ENCODE data around the gene SLC2A6. TPM values are rescaled to one million over a fixed set of nuclear protein-coding genes. Genes with fewer than 3 reads are reported as not detected.
"Not testable (repeated sequence)": the region's sequence is repeated elsewhere in the genome, so short reads cannot be mapped to it uniquely, and the experiment has no call there.

SLC2A6 gene
- total RNA-seq, 1 donor from 2014 or later, result 0.80 TPM

- peak; percentile 87 for ATAC-seq
Measured at GRCh38 chr9:133459476-133460404, 19.2 kb downstream of the SLC2A6 start, which contains the start of gene CACFD1. Gene CACFD1, plus strand, starts transcription at chr9:133459978. Its CDS starts 89 bp downstream, at chr9:133460067.

- ATAC-seq, result no peak
Measured at GRCh38 chr9:133458643-133459312, 20.1 kb downstream of the SLC2A6 start.

DNA sequence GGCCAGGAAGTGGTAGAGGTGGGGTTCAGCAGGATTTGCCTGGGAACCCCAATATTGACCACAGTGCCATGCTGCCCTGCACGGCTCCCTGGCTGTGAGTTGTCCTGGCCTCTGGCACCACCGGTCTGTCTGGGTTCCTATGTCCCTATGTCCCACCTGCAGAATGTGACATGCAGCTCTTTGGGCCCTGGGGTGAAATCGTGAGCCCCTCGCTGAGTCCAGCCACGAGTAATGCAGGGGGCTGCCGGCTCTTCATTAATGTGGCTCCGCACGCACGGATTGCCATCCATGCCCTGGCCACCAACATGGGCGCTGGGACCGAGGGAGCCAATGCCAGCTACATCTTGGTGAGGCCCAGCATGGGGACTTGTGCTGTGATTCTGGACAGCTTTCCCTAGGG, 21.2 kb downstream of the SLC2A6 start:
- no peak for ATAC-seq

DNA sequence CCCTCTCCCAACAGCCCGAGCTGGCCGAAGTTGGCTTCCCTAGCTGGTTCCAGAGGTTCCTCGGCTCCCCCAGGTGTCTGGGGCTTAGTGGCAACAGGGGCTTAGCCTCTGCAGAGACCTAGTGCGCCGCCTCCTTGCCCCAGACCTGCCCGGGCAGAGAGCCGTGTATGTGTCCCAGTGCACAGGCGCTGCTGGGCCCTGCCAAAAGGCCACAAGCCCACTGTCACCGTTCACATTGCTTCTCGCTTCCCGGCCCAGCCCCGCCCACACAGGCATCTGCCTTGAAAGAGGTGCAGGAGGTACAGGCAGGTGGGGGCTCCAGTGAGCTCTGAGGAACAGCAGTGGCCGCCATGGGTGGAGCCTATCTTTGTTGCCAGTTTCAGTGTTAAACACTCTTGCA, 21.7 kb downstream of the SLC2A6 start:
- no peak for ATAC-seq

DNA sequence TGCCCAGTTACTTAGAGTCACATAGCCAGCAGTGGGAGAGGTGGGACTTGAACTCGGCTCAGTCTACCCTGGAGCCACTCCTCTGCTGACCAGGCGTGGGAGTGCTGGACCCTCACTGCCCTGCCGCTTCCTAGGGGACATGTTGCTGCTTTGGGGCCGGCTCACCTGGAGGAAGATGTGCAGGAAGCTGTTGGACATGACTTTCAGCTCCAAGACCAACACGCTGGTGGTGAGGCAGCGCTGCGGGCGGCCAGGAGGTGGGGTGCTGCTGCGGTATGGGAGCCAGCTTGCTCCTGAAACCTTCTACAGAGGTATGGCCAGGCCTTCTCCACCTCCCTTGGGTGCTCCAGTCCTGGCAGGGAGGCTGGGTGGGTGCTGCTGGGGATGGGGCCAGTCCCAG, 22.5 kb downstream of the SLC2A6 start:
- no peak for ATAC-seq

DNA sequence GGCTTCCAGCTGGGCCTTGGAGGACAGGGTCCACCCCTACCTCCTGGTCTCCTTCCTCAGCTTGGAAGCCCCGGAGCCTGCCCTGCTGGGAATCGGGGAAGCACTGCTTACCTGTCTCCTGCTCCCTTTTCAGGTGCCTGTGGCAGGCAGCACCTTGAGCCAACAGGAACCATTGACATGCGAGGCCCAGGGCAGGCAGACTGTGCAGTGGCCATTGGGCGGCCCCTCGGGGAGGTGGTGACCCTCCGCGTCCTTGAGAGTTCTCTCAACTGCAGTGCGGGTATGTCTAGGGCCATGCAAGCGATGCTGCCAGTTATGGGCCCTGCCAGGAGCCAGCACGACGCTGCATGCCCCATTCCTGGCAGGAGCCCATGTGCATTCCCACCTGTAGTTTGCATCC, 23.0 kb downstream of the SLC2A6 start:
- ATAC-seq, result no peak

- no peak for ATAC-seq
Measured at GRCh38 chr9:133454943-133455673, 23.8 kb downstream of the SLC2A6 start.

GRCh38 chr9:133454325-133454724, 24.6 kb downstream of the SLC2A6 start:
- ATAC-seq, result no peak

DNA sequence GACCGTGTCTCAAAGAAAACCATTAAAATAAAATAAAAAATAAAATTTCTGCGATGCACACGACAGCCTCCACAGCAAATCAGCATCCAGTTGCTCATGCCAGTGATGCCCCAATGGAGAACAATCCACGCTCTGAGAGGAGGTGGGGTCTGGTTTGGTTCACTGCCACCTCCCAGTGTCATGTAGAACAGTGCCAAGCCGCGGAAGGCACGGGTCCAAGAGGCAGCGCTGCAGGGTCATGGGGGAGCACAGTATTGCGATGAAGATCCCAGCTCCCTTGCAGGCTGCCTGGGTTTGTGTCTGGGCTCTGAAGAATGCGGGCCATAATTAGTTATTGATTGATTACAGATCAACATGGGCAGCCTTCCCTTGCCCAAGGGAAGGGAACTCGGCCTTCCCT, 25.2 kb downstream of the SLC2A6 start:
- no peak for ATAC-seq

DNA sequence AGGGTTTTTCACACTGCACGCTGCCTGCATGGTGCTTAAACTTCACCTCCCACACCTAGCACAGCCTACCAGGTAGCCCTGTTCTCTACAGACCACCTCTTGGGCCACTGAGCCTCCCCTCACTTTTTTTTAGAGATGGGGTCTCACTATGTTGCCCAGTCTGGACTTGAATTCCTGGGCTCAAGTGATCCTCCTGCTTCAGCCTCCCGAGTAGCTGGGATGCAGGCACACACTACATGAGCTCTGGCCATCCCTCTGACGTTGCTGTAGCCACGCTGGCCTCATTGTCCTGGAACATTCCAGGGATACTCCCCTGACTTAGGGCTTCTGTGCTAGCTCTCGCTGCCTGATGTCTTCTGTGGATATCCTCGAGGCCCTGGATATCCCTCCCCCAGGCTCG, 26.3 kb downstream of the SLC2A6 start:
- ATAC-seq, result no peak

DNA sequence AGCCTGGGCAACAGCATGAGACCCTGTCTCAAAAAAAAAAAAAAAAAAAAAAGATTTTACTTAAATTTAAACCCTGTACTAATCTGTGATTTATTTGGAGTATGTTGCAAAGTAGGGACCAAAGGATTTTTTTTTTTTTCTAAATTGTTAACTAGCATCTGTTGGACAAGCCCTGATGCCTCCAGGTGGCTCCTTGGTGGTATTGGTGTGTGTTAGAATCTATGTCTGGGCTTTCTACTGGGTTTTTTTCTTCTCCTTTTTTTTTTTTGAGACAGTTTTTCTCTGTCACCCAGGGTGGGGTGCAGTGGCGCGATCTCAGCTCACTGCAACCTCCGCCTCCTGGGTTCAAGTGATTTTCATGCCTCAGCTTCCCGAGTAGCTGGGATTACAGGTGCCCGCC, 27.0 kb downstream of the SLC2A6 start:
- not testable (repeated sequence) for ATAC-seq

- peak; percentile 90 for ATAC-seq
Measured at GRCh38 chr9:133449760-133450159, 29.1 kb downstream of the SLC2A6 start.

DNA sequence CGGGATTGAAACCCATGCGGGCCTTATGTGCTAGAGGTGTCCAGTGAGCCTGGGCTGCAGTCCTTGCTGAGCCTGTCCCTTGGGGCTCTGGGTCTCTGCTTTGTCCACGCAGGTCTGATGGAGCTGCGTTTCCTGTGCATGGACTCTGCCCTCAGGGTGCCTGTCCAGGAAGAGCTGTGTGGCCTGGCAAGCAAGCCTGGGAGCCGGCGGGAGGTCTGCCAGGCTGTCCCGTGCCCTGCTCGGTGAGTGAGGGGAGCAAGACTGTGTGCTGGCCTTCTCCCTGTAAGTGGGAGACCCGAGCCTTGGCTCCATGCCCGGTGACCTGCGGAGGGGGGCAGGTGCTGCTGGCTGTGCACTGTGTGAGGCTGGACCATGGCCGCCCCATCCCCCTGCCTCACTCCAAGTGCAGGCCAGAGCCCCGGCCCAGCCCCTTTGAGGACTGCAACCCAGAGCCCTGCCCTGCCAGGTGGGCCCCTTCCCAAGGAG, 30.4 kb downstream of the SLC2A6 start:
- peak; percentile 4 for ATAC-seq

DNA sequence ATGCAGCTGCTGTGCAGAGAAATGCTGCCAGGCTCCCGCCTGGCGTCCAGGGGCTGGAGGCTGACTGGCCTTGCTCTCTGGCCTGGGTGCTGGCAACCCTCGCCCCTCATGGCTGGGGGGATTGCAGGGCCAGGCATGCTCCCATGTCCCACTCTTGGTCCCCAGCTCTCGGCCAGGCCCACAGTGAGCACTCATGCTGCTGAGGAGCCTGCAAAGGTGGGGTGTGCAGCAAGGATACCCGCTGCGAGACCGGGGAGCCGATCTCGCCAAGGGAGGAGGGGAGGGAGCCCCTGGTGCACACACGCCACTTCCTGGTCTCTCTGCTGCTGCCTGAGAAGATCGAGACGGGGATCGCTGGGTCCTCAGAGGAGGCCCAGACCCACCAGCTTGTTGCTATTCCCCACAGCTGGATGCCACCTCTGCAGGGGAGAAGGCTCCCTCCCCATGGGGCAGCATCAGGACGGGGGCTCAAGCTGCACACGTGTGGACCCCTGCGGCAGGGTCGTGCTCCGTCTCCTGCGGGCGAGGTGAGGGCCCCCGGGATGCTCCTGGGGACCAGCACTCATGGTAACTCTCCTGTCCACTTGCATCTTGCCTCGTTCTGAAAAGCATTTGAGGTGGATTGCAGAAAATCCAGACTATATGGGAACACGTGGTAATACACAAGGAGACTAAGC, 33.5 kb downstream of the SLC2A6 start:
- no peak for ATAC-seq

DNA sequence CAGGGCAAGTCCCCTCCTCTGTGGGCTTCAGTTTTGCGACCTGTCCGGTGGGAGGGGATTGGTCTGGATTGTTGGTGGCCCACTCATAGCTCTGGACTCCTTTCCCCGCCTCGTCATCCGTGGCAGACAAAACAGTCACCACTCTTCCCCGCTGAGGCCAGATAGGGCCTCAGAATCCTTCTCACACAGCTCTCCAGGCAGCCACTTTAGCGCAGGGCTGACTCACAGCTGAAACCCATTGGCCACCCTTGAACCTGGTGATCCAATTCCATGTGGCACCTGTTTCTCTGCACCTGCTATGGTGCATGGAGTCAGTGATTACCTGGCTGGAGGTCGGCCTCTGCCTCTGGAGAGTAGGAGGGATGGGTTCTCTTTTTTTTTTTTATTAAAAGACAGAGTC, 34.9 kb downstream of the SLC2A6 start:
- no peak for ATAC-seq

GRCh38 chr9:133443248-133443647, 35.7 kb downstream of the SLC2A6 start:
- ATAC-seq, result no peak

GRCh38 chr9:133441571-133441970, 37.3 kb downstream of the SLC2A6 start:
- ATAC-seq, result no peak

DNA sequence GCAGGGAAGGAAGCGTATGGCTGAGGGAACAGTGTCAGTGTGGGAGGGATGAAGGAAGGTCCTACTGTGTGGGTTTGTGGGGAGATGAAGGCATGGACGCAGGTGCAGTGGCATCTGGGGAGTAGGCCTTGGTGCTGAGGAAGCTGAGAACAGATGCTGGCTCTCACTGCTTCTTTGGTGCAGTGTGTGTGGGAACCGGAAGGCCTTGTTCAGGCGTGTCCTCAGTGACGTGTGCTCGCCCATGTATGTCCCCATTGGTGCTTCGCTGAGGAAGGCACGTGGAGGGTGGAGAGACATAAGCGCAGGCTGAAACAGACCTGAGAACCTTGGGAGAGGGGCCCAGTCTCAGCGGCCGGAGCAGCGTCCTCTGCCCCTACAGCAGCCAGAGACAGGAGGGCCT, 38.0 kb downstream of the SLC2A6 start:
- peak; percentile 66 for ATAC-seq

- no peak for ATAC-seq
Measured at GRCh38 chr9:133439337-133439736, 39.6 kb downstream of the SLC2A6 start.

DNA sequence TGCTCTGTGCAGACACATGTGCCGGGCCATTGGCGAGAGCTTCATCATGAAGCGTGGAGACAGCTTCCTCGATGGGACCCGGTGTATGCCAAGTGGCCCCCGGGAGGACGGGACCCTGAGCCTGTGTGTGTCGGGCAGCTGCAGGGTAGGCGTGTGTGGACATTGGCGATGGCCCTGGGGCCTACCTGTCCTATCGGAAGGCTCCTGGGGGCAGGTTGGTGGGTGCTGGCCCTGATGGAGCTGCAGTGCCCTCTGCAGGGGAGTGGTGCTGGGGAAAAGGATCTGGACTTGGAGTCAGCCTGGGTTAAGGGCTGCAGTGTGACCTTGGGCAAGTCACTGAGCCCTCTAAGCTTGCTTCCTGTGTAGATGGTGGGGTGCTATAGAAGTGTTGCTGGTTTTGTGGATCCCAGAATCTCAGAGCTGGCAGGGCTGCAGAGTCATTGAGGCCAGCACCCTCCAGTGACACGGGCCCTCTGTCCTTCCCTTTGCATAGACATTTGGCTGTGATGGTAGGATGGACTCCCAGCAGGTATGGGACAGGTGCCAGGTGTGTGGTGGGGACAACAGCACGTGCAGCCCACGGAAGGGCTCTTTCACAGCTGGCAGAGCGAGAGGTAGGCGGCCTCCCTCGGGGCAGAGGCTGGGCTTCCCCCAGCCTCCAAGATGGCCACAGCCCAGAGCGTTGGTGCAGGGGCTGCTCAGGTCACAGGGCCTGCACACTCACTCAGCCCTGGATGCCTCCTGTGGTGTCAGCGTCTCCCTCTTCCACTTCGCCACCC, 41.0 kb downstream of the SLC2A6 start:
- peak; percentile 2 for ATAC-seq

DNA sequence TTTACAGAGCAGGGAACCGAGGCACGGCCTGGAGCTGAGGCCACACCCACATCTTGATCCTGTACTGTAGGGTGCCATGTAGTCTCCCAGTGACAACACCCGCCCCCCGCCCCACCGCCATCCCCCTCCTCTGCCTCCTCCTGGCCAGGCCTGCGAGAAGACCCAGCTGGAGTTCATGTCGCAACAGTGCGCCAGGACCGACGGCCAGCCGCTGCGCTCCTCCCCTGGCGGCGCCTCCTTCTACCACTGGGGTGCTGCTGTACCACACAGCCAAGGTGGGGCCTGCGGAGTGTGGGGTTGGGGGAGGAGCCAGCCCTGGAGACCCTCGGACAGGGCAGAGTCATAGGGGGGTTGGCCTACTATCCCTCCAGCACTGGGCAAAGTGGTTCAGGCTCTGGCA, 42.2 kb downstream of the SLC2A6 start:
- no peak for ATAC-seq
